ENCODE results near the gene PRDM10.

- TF ChIP-seq CTCF (IDR thresholded peaks at IDR 0.05), result no peak
- TF ChIP-seq POLR2A (IDR thresholded peaks at IDR 0.05), result no peak
Measured at GRCh38 chr11:129946965-129947364, 55.7 kb downstream of the PRDM10 start.
